Ascending aorta (tissue), 2 donors: ENCODE results near the gene SLCO3A1. TPM values are rescaled to one million over a fixed set of nuclear protein-coding genes. Genes with fewer than 3 reads are reported as not detected.
A peak's percentile ranks its signal among the peaks of the same experiment; 100 is the strongest.

Experiments used
- DNase-seq, 2 donors: peaks; one replicate each; pipeline ENCODE4 v3.0.0-alpha.2; 2019; ENCODE audit warnings: low spot score in 2 of 2
- H3K27ac ChIP-seq, 2 donors: fragments of 200-600 bp; sonication (generic); one replicate each; pipeline ENCODE4 v1.5.1; 2016 to 2017; ENCODE audit warnings: mild to moderate bottlenecking in 1 of 2
- H3K27me3 ChIP-seq: fragments of 200-600 bp; sonication (generic); one replicate; pipeline ENCODE4 v1.5.1; 2017
- H3K36me3 ChIP-seq, 2 donors: fragments of 200-600 bp; sonication (generic); one replicate each; pipeline ENCODE4 v1.5.1; 2016
- H3K4me1 ChIP-seq, 2 donors: fragments of 200-600 bp; sonication (generic); one replicate each; pipeline ENCODE4 v1.5.1; 2016 to 2017; ENCODE audit warnings: mild to moderate bottlenecking in 1 of 2
- H3K4me3 ChIP-seq, 2 donors: fragments of 200-600 bp; sonication (generic); one replicate each; pipeline ENCODE4 v1.5.1; 2016 to 2017; ENCODE audit warnings: mild to moderate bottlenecking in 1 of 2
- H3K9me3 ChIP-seq, 2 donors: fragments of 200-600 bp; sonication (generic); one replicate each; pipeline ENCODE4 v1.5.1; 2016
- intact Hi-C: fragments of 100-400 bp; cut with DNase I; formaldehyde crosslinking; loops from one replicate; pipeline ENCODE4 v1.15.1; 2023
- total RNA-seq: library from RNA; depleted of rRNA; stranded (reverse); fragments of >200 nt; gene quantifications from one replicate; pipeline ENCODE4 v1.1.0, GENCODE V29; 2016
- TF ChIP-seq, protein P1 (sequence below), 3 experiments: fragments of 200-600 bp in 2 of 3; fragments of 450-650 bp in 1 of 3; sonication (generic) in 2 of 3; IDR thresholded peaks; one replicate each; pipeline ENCODE4 v1.5.1; 2016 to 2019; ENCODE audit warnings: antibody characterized with exemption in 3 of 3, mild to moderate bottlenecking in 1 of 3, moderate library complexity in 1 of 3

Gene SLCO3A1
- total RNA-seq, 1 donor from 2014 or later = 53.2 TPM

DNA sequence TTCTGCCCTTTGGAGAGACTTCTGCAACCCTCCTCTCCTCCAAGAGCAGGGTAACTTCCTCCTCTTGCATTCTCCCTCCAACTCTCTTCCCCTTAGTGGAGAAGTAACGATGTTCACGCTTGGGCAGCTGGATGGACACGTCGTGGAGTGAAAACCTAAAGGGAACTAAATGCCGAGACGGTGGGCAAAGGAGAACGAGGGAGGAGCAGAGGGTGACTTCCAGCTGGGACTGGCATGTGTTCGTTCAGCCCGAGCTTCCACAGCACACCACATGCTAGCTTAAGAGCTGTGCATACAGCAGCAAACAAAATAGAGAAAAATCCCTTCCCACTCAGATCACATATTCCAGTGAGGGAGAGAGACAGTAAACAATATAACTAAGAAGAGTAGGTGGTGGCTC is 179.8 kb downstream of the SLCO3A1 start:
- H3K27ac ChIP-seq = peak overlapping the region; percentile 67 to 71
- peaks cover 3 to 38% of the 10 kb centered on the region in 2 donors for H3K4me1 ChIP-seq
- no peaks in the 10 kb centered on the region for H3K27me3 ChIP-seq
- TF ChIP-seq, protein P1, sequence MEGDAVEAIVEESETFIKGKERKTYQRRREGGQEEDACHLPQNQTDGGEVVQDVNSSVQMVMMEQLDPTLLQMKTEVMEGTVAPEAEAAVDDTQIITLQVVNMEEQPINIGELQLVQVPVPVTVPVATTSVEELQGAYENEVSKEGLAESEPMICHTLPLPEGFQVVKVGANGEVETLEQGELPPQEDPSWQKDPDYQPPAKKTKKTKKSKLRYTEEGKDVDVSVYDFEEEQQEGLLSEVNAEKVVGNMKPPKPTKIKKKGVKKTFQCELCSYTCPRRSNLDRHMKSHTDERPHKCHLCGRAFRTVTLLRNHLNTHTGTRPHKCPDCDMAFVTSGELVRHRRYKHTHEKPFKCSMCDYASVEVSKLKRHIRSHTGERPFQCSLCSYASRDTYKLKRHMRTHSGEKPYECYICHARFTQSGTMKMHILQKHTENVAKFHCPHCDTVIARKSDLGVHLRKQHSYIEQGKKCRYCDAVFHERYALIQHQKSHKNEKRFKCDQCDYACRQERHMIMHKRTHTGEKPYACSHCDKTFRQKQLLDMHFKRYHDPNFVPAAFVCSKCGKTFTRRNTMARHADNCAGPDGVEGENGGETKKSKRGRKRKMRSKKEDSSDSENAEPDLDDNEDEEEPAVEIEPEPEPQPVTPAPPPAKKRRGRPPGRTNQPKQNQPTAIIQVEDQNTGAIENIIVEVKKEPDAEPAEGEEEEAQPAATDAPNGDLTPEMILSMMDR (IDR thresholded peaks at IDR 0.05) = no peak
- no peak for DNase-seq
- peak overlapping the region in 1 of 2 donors; percentile 19 for H3K4me3 ChIP-seq
- H3K36me3 ChIP-seq = no peaks in the 10 kb centered on the region
- H3K9me3 ChIP-seq = no peaks in the 10 kb centered on the region
- intact Hi-C loops = no loop called here

DNA sequence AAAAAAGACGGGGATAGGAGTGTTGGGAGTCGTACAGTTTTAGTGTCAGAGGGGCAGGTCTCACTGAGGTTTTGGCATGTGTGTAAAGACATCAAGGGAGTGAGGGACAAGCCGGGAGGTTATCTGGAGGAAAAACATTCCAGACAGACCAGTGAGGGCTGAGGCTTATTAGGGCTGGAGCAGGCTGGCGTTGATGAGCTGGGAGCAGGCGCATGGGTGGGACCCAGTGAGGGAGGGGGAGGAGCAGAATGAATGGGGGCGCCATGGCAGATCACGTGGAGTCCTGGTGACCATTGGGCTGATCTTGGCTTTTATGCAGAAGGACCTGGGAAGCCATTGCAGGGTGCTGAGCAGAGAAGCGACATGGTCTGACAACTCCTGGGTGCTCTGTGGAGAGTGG is 180.2 kb downstream of the SLCO3A1 start:
- TF ChIP-seq, protein P1 (IDR thresholded peaks at IDR 0.05) = no peak
- peak overlapping the region; percentile 67 to 71 for H3K27ac ChIP-seq
- H3K36me3 ChIP-seq = no peaks in the 10 kb centered on the region
- no peak for DNase-seq
- H3K4me3 ChIP-seq = peak overlapping the region in 1 of 2 donors; percentile 19
- H3K27me3 ChIP-seq = no peaks in the 10 kb centered on the region
- intact Hi-C loops = no loop called here
- peaks cover 3 to 35% of the 10 kb centered on the region in 2 donors for H3K4me1 ChIP-seq
- H3K9me3 ChIP-seq = no peaks in the 10 kb centered on the region

DNA sequence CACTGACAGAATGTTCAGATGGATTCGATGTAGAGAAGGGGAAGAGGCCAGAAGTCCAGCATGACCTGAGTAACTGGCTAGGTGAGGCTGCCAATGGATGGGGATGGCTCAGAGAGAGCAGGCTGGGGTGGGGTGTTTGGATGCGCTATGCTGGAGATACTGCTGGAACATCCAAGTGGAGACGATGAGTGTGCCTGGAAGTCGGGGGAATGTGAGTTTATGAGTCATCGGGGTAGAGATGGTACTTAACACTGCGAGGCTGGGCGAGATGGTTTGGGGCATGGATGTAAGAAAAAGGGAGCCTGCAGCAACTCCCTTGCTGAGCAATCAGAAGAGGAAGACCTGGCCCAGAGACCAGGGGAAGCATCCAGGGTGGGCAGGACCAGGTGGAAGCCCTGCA is 180.7 kb downstream of the SLCO3A1 start:
- H3K27me3 ChIP-seq = no peaks in the 10 kb centered on the region
- DNase-seq = no peak
- intact Hi-C loops = no loop called here
- H3K27ac ChIP-seq = peak overlapping the region; percentile 67 to 71
- H3K9me3 ChIP-seq = no peaks in the 10 kb centered on the region
- H3K4me3 ChIP-seq = no peak overlapping the region
- TF ChIP-seq, protein P1 (IDR thresholded peaks at IDR 0.05) = no peak
- no peaks in the 10 kb centered on the region for H3K36me3 ChIP-seq
- peaks cover 3 to 33% of the 10 kb centered on the region in 2 donors for H3K4me1 ChIP-seq

DNA sequence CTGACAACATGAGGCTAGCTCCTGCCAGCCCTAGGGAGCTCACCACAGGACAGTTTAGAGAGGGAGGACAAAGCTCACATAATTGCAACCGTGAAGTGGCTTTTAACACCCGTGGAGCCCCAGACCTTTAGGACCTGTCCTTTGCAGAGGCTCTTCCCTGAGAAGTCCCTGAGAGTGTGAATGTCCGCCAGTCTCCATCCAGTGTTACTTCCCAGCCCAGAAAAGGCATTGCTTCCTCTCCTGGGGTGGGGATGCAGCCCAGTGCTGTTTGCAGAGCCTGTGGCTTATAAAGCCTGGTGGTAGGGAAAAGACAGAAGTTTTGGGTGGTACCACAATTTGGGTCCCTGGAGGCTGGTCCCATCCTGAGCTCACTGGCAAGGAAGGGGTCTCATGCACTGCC is 182.0 kb downstream of the SLCO3A1 start:
- Histone ChIP-seq H3K27ac (peak overlapping the region in 1 of 2 donors; percentile 7), H3K27me3 (no peaks in the 10 kb centered on the region), H3K4me1 (peaks cover 3 to 22% of the 10 kb centered on the region in 2 donors)

DNA sequence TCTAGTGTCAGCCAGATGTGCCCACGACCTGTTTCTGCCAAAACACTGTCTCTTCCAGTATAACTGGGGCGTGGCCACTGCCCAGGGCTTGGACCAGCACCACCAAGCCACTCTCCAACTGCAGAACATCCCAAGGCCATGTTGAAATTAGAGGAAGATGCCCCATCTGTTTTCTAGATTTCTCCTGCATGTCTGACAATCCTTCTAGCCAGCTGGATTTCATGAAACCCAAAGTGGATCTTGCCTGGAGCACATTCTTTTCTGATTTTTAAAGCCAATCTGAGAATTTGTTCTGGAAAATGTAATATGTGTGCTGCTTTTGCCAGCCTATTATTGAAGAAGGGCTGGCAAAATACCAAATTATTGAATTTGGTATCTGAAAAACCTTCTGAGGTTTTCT is 182.5 kb downstream of the SLCO3A1 start:
- Histone ChIP-seq H3K4me3 (no peak overlapping the region), H3K36me3 (no peaks in the 10 kb centered on the region), H3K9me3 (no peaks in the 10 kb centered on the region), H3K27ac (peak overlapping the region in 1 of 2 donors; percentile 7), H3K4me1 (peaks cover 3 to 18% of the 10 kb centered on the region in 2 donors), H3K27me3 (no peaks in the 10 kb centered on the region)
- TF ChIP-seq, protein P1 (IDR thresholded peaks at IDR 0.05) = no peak
- intact Hi-C loops = no loop called here
- no peak for DNase-seq

More for the DNA sequence above, 182.0 kb downstream of the SLCO3A1 start:
- Histone ChIP-seq H3K9me3 (no peaks in the 10 kb centered on the region), H3K36me3 (no peaks in the 10 kb centered on the region), H3K4me3 (no peak overlapping the region)
- TF ChIP-seq, protein P1 (IDR thresholded peaks at IDR 0.05) = no peak
- DNase-seq = no peak
- intact Hi-C loops = no loop called here

DNA sequence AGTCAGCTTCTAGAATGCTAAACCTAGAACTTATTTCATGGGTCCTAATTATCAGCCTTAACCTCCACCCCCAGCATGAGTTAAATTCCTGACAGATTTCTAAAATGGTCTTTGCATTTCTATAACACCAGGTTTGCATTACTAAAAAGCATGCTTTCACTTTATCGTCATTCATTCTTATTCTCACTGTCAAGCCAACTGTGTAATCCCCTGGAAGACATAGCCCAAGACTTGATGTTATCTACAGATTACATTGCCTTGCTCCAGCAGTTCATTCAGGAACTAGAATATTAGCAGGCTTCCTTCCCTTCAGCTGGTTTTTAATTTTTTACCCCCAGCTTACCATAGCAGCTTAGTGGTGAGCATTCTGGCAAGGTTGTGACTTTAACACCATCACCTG is 184.0 kb downstream of the SLCO3A1 start:
- Histone ChIP-seq H3K4me1 (peaks cover 0 to 12% of the 10 kb centered on the region in 2 donors), H3K4me3 (no peak overlapping the region), H3K27ac (no peak overlapping the region), H3K27me3 (no peaks in the 10 kb centered on the region), H3K9me3 (no peaks in the 10 kb centered on the region), H3K36me3 (no peaks in the 10 kb centered on the region)
- no peak for DNase-seq
- TF ChIP-seq, protein P1 (IDR thresholded peaks at IDR 0.05) = no peak
- intact Hi-C loops = no loop called here
